Fibroblast of the aortic adventitia (primary cell): ENCODE measurements around the gene KLHL21. TPM values are rescaled to one million over a fixed set of nuclear protein-coding genes. Genes with fewer than 3 reads are reported as not detected.
"Not testable (repeated sequence)": the region's sequence is repeated elsewhere in the genome, so short reads cannot be mapped to it uniquely, and the experiment has no call there.

Source experiments
- DNase-seq: peaks from one replicate; pipeline ENCODE4 v3.0.0-alpha.2; 2010; ENCODE audit warnings: low read depth
- H3K4me3 ChIP-seq: 2 replicates; pipeline ENCODE4 v1.5.1; 2011; ENCODE audit warnings: low read depth, mild to moderate bottlenecking, control low read depth, low read length, moderate library complexity
- total RNA-seq: library from RNA; depleted of rRNA; stranded (reverse); fragments of >200 nt; gene quantifications from 2 replicates; pipeline ENCODE4 v1.2.3, GENCODE V29; 2012; ENCODE audit warnings: low replicate concordance
- TF ChIP-seq, protein P1 (sequence below): IDR thresholded peaks from 2 replicates; pipeline ENCODE4 v1.5.1; 2011; ENCODE audit warnings: mild to moderate bottlenecking, low read length, control low read depth, inconsistent platforms; ENCODE audit not compliant: insufficient read depth

The KLHL21 gene, protein sequence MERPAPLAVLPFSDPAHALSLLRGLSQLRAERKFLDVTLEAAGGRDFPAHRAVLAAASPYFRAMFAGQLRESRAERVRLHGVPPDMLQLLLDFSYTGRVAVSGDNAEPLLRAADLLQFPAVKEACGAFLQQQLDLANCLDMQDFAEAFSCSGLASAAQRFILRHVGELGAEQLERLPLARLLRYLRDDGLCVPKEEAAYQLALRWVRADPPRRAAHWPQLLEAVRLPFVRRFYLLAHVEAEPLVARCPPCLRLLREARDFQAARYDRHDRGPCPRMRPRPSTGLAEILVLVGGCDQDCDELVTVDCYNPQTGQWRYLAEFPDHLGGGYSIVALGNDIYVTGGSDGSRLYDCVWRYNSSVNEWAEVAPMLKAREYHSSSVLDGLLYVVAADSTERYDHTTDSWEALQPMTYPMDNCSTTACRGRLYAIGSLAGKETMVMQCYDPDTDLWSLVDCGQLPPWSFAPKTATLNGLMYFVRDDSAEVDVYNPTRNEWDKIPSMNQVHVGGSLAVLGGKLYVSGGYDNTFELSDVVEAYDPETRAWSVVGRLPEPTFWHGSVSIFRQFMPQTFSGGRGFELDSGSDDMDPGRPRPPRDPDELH
- 40.8 and 78.4 TPM in 2 replicates for total RNA-seq

DNA sequence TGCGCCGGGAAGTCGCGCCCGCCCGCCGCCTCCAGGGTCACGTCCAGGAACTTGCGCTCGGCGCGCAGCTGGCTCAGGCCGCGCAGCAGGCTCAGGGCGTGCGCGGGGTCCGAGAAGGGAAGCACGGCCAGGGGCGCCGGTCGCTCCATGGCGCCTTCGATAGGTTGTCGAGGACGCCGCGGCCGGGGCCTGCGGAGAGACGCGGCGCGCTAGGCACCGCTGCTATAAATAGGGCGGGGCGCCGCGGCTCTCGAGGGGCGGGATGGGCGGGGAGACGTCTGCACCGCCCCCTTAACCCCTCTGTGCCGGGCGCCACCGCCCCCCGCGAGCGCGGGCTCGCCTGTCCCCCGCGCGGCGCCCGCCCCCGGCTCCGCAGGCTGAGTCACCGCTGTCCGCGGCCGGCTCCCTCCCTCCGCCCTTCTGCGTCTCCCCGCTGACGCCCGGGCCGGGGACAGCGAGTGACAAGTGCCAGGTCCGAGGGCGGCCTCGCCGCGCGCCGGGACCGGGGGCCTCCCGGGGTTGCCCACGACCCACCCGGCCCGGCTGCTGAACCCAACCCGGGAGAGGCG lies at the start of gene KLHL21:
TSS of gene KLHL21 (minus strand) at position 201 of the 569 bp plus-strand sequence. CDS start at position 149, 52 bp downstream.
- TF ChIP-seq, protein P1, sequence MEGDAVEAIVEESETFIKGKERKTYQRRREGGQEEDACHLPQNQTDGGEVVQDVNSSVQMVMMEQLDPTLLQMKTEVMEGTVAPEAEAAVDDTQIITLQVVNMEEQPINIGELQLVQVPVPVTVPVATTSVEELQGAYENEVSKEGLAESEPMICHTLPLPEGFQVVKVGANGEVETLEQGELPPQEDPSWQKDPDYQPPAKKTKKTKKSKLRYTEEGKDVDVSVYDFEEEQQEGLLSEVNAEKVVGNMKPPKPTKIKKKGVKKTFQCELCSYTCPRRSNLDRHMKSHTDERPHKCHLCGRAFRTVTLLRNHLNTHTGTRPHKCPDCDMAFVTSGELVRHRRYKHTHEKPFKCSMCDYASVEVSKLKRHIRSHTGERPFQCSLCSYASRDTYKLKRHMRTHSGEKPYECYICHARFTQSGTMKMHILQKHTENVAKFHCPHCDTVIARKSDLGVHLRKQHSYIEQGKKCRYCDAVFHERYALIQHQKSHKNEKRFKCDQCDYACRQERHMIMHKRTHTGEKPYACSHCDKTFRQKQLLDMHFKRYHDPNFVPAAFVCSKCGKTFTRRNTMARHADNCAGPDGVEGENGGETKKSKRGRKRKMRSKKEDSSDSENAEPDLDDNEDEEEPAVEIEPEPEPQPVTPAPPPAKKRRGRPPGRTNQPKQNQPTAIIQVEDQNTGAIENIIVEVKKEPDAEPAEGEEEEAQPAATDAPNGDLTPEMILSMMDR: no peak
- H3K4me3 ChIP-seq: peak within 1 kb of the TSS; percentile 99
- DNase-seq: peak; percentile 82

DNA sequence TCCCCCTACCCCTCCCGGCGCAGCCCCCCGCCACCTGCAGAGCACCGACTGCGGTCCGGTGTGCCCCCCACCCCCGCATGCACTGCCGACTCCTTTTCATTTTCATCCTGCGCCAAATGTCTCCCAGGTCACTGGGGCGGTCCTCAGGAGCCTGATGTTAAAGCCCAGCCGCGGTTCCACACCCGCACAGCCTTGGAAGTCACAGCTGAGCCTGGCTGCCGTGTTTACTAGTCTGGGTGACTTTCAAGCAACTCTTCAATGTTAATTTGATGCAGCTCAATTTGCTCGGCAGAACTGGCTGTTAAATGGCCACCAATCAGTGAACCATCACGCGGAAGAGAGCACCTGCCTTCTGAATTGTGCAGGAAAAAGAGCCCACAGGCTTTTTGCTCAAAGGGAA lies 49.2 kb upstream of the KLHL21 start:
- no peak overlapping the region for H3K4me3 ChIP-seq
- no peak for DNase-seq
- TF ChIP-seq, protein P1: no peak

DNA sequence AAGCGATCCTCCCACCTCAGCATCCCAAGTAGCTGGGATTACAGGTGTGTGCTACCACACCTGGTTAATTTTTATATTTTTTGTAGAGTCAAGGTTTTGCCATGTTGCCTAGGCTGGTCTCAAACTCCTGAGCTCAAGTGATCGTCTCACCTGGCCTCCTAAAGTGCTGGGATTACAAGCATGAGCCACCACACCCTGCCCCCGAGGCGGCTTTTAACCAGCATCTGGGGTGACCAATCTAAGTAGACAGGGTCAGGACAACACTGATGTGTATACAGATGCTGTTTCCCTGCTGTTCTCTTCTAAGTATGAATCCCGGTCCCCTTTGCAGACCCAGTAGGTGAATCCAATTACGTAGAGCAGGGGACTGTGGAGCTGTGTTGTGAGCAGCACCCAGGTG lies 45.9 kb upstream of the KLHL21 start:
- TF ChIP-seq, protein P1: no peak
- H3K4me3 ChIP-seq: no peak overlapping the region
- no peak for DNase-seq

DNA sequence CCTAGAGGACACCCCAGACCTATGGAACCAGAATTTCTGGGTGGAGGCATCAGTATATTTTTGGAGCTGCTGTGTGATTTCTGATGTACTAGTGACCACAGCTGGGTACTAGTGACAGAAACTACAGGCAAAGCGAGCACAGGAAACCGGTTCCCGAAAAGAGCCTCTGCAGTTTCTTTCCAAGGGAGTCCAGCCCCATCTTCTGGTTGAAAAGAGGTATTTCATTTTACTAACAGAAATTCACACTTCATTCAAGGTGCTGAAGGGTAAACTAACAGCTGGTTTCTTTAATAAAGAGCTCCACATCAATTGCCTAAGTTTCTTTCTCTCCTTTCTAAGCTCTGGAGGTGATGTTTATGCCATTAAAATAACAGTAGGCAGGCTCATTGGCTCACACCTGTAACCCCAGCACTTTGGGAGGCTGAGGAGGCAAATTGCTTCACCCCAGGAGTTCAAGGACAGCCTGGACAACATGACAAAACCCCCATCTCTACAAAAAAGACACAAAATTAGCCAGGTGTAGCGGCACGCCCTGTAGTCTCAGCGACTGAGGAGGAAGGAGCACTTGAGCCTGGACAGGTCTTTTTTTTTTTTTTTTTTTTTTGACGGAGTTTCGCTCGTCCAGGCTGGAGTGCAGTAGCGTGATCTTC lies 44.0 kb upstream of the KLHL21 start:
- TF ChIP-seq, protein P1: peak; percentile 63
- no peak overlapping the region for H3K4me3 ChIP-seq
- DNase-seq: peak; percentile 69

DNA sequence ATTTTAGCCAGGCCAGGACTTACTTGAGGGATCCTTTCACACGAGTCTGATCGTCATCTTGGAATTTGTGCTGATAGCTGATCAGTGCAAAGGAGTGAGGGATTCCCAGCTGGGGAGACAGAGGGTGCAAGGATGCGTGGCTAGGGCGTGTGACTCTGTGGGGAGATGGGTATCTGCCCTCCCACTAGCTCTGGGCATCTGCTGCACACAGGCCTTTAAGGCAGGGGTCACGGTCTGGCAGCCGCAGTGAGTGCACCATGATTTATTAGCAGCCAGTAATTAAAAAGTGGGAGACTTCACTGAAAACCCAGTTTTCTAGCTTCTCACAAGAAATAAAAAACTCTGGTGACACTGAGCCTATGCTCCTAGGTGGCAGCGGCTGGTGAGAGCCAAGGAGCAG lies 42.3 kb upstream of the KLHL21 start:
- DNase-seq: no peak
- H3K4me3 ChIP-seq: no peak overlapping the region
- TF ChIP-seq, protein P1: no peak

DNA sequence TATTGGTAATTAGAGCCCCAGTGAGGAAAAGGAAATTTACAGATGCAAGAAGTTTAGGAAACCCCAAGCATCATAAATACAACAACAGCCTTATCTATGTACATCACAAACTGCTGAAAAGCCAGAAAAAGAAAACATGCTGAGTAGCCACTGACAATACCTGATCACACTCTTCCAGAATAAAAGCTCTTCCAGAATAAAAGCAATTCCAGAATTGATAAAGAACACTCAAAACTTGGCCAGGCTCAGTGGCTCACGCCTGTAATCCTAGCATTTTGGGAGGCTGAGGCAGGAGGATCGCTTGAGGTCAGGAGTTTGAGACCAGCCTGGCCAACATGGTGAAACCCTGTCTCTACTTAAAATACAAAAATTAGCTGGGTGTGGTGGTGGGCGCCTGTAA lies 38.2 kb upstream of the KLHL21 start:
- not testable (repeated sequence) for DNase-seq, H3K4me3 ChIP-seq

DNA sequence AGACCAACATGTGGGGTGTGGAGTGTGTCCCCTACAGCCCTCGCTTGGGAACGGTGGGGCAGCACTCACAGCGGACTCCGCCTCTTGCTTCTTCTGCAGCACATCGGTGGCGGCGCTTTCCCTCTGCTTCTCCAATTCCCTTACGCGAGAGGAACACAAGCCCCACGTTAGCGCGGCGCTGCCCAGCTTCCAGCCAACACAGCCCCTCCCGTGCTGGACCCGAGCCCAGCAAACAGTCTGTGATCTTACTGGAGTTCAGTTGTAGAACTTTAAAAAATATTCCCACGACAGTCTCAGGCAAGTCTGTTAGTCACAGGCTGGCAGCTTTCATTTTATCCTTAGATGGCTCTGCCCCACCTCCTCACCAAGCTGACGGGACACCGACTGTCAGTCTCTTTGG lies 35.6 kb upstream of the KLHL21 start:
- DNase-seq: peak; percentile 85
- TF ChIP-seq, protein P1: no peak
- no peak overlapping the region for H3K4me3 ChIP-seq
